GM18519 (cell line): Measurements from ENCODE around the gene CNTNAP2.

Experiments
- ATAC-seq: cut with Tn5 transposase; IDR thresholded peaks from one replicate; pipeline ENCODE4 v1.9.1; 2021; ENCODE audit warnings: mild to moderate bottlenecking, moderate library complexity; ENCODE audit not compliant: unreplicated experiment, low FRiP score

CNTNAP2 gene

DNA sequence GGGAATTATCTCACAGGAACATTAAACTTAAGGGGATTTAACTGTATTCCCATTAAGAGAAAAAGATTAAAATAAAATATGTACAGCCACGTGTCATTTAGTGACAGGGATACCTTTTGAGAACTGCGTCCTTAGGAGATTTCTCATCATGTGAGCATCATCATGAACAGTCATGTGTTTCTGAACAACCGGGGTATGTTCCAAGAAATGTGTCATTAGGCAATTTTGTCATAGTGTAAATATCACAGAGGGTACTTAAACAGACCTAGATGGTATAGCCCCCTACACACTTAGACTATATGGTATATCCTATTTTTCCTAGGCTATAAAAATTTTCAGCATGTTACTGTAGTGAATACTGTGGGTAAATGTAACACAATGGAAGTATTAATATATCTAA lies 840.3 kb downstream of the CNTNAP2 start:
- ATAC-seq = no peak

- no peak for ATAC-seq
Measured at GRCh38 chr7:146960773-146961391, 844.3 kb downstream of the CNTNAP2 start.

DNA sequence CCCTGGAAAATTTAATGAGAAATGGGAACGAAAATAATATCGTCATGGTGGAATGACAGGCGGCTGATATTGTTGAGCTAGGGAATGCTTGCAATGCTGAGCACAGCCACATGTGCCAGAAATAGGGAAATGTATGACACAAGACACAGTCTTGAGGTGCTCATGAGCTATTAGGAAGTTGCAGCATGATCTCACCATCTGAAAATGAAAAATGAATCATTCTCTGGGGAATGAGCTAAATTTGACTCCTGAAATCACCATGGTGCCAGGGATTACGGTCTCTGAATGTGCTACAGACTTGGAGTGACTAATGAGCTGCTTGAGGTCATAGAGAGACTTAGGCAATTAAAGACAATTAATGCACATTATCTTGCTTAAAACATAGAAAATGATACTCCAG lies 845.0 kb downstream of the CNTNAP2 start:
- no peak for ATAC-seq

DNA sequence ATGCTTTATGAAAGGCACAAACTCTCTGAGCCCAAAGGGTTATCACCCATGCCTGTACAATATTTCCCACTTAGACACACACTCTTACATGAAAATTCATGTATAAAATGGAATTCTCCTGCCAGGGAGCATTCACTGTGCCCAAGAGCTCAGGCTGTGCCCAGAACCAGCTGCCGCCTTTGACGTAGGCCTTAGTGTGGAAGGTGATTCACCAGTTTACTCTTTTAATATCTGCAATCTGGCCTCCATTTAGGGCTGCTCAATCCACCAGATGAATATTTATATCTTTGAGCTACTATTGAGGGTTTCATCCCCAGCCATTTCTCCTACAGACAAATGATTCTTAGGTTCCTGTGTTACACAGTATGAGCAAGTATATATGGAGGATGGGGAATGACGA lies 849.7 kb downstream of the CNTNAP2 start:
- ATAC-seq = no peak

DNA sequence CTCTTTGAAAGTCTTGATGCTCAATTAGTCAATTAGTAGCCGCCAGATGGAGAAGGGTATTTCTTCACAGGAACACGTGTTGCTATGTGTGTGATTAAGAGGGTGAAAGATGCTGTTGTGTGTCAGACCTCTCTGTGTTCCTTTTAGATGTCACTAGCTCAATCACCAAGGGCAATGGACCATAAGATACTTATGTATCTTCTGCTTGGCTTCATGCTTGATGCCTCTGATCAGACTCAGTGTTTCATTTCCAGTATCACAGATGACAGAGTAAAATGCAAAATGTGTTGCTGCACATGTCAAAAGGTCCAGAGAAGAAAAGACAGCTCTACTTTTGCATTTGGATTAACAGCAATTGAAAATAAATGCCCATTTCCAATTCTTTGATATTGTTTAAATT lies 865.9 kb downstream of the CNTNAP2 start:
- no peak for ATAC-seq

DNA sequence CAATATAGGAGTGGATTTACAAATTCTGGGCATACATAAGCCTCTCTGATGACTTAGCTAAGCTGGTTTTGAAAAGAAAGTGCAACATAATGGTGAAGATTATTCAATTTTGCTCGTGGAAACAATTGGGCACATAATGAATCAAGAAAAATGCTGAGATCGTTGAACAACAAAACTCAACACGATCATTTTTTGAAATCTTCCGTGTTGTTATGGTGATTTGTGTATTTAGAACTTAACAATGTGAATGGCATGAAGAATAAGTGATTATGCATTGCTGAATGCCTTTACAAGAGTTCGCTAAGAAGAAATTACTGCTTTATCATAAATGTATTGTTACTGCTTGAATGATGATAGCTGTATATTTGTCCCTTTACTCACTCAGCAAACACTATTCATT lies 875.0 kb downstream of the CNTNAP2 start:
- no peak for ATAC-seq

GRCh38 chr7:146993764-146994163 lies 877.2 kb downstream of the CNTNAP2 start:
- no peak for ATAC-seq

GRCh38 chr7:147008530-147008929 lies 891.9 kb downstream of the CNTNAP2 start:
- no peak for ATAC-seq

DNA sequence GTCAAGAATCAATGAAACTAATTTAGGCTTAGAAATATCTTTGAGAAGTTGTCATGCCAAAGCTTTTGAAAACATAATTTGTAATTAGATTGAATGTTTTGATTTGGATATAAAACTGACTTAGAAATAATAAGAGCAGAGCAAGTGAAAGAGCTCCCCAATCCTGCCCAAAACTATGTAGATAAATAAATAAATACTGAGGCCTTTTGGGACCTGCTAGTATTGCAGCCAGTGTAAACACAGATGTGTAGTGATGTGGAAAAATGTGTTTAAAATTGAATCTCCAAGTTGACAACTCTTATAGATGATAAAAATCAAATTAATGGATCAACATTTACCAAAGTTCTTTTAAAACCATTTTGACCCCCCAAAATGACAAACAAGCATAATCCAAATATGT lies 896.1 kb downstream of the CNTNAP2 start:
- ATAC-seq = no peak

GRCh38 chr7:147013825-147014224 lies 897.2 kb downstream of the CNTNAP2 start:
- no peak for ATAC-seq

GRCh38 chr7:147014286-147014955 lies 897.8 kb downstream of the CNTNAP2 start:
- ATAC-seq = no peak

DNA sequence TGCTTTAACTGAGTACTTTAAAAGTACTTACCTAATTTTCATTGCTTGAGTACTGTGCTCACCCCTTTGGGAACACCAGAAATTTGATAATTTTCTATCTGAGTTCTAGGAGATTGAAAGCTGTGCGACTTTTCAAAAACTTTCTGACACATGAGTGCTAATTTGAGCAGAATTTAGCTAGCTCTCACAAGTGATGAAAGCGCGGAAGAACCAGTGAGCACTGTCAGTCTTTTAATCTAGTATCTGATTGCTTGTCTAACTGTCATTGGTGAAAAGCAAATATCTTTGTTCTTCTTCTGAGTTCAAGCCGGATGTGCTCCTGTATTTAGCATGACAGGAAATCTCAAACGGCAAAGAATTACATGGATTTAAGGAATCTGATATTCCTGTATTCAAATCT lies 899.4 kb downstream of the CNTNAP2 start:
- ATAC-seq = no peak

GRCh38 chr7:147022056-147022455 lies 905.5 kb downstream of the CNTNAP2 start:
- no peak for ATAC-seq

DNA sequence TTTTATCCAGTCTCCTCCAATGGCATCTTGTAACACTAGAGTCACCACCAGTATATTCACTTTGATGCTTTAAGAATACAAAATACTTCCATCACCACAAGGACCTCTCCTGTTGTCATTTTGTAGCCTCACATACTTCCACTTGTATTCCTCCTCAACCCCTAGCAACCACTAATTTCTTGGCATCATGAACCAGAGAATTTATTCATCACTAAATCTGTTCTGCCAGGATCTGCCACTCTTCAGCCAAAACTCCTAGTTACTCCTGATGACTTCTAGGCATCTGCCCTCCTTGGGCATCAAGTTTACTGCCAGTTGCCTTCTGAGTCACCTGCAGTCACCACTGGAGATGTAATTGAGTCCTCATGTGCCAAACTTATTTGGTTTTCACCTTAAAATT lies 906.8 kb downstream of the CNTNAP2 start:
- ATAC-seq = no peak

- ATAC-seq = no peak
Measured at GRCh38 chr7:147029953-147030352, 913.4 kb downstream of the CNTNAP2 start.

GRCh38 chr7:147033641-147034040 lies 917.0 kb downstream of the CNTNAP2 start:
- ATAC-seq = no peak

DNA sequence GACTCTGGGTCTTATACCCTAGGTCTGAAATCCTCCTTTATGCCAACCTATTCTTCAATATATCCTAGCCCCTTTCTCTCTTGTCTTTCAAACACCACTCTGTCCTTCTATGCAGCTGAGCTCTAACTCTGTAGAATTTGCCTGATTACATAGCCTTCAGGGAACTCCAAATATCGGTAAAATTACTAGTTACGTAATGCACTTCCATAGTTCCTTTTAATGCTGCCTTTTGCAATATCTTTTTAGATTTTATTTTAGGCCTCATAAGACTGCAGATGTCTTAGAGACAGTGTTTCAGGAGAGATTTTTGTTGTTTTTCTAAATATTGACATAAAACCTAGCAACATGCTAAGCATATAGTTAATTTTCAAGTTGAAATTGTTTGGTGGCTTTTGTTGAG lies 924.8 kb downstream of the CNTNAP2 start:
- no peak for ATAC-seq

- ATAC-seq = no peak
Measured at GRCh38 chr7:147044941-147045340, 928.3 kb downstream of the CNTNAP2 start.

- no peak for ATAC-seq
Measured at GRCh38 chr7:147047696-147048095, 931.1 kb downstream of the CNTNAP2 start.

- no peak for ATAC-seq
Measured at GRCh38 chr7:147048864-147049263, 932.3 kb downstream of the CNTNAP2 start.

DNA sequence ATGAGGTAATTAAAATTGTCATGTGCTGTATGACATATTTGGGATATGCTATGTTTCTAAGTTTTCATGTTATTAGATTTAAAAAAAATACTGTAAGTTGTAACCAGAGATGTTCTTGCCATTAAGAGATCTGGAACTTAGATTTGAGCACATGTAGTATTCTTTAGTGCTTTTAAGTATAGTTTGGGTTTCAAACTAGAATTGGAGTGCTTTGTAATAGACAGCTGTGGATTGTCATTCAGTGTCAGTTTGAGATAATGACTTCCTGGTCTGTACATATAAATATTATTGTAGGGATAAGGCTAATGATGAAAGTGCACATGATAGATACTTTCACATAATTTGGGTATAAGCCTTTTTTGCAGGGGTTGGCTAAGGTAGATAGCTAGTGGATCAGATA lies 936.2 kb downstream of the CNTNAP2 start:
- no peak for ATAC-seq

GRCh38 chr7:147053746-147054145 lies 937.1 kb downstream of the CNTNAP2 start:
- ATAC-seq = no peak
